ENCODE data around the gene ADRA1B.

DNA sequence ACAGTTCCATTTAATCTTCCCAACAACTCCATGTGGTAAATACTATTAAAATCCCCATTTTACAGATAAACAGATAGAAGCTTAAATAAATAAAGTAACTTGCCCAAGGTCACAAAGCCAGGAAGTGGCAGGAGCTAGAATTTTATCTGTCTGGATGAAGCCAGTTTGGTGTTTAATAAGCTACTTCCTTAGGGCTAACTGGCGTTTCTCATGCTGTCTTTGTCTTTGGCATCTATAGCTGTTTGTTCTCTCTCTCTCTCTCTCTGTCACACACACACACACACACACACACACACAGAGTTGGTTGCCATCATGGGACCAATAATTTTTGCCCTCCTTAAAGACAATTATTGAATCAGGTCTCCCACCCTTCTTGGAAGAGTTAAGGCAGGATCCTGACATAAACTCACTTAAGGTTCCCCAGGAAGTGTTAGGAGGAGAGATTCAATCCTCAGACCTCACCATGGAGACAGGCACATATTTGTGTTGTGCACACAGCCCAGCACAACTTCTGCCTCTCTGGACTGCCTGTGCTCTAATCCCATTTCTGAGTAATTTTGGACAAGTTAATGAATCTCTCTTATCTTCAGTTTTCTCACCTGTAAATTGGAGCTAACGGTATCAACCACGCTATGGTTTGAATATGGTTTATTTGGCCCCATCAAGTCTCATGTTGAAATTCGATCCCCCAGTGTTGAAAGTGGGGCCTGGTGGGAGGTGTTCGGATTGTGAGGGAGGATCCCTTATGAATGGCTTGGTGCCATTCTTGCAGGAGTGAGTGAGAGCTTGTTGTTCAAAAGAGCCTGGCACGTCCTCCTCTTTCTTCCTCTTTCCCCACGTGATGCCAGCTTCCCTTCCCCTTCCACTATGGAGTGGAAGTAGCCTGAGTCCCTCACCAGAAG is 8.3 kb upstream of the ADRA1B start:
- TF ChIP-seq, protein P1, sequence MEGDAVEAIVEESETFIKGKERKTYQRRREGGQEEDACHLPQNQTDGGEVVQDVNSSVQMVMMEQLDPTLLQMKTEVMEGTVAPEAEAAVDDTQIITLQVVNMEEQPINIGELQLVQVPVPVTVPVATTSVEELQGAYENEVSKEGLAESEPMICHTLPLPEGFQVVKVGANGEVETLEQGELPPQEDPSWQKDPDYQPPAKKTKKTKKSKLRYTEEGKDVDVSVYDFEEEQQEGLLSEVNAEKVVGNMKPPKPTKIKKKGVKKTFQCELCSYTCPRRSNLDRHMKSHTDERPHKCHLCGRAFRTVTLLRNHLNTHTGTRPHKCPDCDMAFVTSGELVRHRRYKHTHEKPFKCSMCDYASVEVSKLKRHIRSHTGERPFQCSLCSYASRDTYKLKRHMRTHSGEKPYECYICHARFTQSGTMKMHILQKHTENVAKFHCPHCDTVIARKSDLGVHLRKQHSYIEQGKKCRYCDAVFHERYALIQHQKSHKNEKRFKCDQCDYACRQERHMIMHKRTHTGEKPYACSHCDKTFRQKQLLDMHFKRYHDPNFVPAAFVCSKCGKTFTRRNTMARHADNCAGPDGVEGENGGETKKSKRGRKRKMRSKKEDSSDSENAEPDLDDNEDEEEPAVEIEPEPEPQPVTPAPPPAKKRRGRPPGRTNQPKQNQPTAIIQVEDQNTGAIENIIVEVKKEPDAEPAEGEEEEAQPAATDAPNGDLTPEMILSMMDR (IDR thresholded peaks at IDR 0.05): no peak
- TF ChIP-seq POLR2A (IDR thresholded peaks at IDR 0.05): no peak
- TF ChIP-seq EP300 (IDR thresholded peaks at IDR 0.05): no peak

Measured in ovary (tissue), 3 donors.